Astrocyte (in vitro differentiated cells and primary cell): ENCODE measurements around the gene ZNF70. TPM values are rescaled to one million over a fixed set of nuclear protein-coding genes. Genes with fewer than 3 reads are reported as not detected.

Source experiments
- DNase-seq: peaks from one replicate; pipeline ENCODE4 v3.0.0-alpha.2; 2010; ENCODE audit warnings: low read depth
- FAIRE-seq: peaks from 2 replicates; lab custom pipeline; 2011; peaks lifted over from hg19 to GRCh38; lab: Jason Lieb, UNC
- H2AFZ ChIP-seq: 2 replicates; pipeline ENCODE4 v1.6.0; 2012; ENCODE audit warnings: low read depth, low read length, inconsistent platforms
- H3K27ac ChIP-seq: 2 replicates; pipeline ENCODE4 v1.5.1; 2011; ENCODE audit warnings: low read depth, low read length, inconsistent platforms
- H3K27me3 ChIP-seq: 2 replicates; pipeline ENCODE4 v1.6.0; 2011; ENCODE audit warnings: low read length, inconsistent platforms; ENCODE audit not compliant: insufficient read depth
- H3K36me3 ChIP-seq: 2 replicates; pipeline ENCODE4 v1.5.1; 2011; ENCODE audit warnings: low read length, inconsistent platforms; ENCODE audit not compliant: insufficient read depth
- H3K4me1 ChIP-seq: 2 replicates; pipeline ENCODE4 v1.5.1; 2011; ENCODE audit warnings: low read length, inconsistent platforms; ENCODE audit not compliant: insufficient read depth
- H3K4me2 ChIP-seq: 2 replicates; pipeline ENCODE4 v1.6.0; 2012; ENCODE audit warnings: low read length, inconsistent platforms
- H3K4me3 ChIP-seq: 2 replicates; pipeline ENCODE4 v1.5.1; 2011; ENCODE audit warnings: low read depth, mild to moderate bottlenecking, low read length, inconsistent platforms; ENCODE audit not compliant: insufficient read depth
- H3K79me2 ChIP-seq: 2 replicates; pipeline ENCODE4 v1.6.0; 2012; ENCODE audit warnings: mild to moderate bottlenecking, low read length, inconsistent platforms; ENCODE audit not compliant: insufficient read depth
- H3K9ac ChIP-seq: 2 replicates; pipeline ENCODE4 v1.6.0; 2012; ENCODE audit warnings: mild to moderate bottlenecking, low read length, inconsistent platforms
- H3K9me3 ChIP-seq: 2 replicates; pipeline ENCODE4 v1.5.1; 2012; ENCODE audit warnings: low read depth, mild to moderate bottlenecking, low read length, inconsistent platforms; ENCODE audit not compliant: insufficient read depth
- H4K20me1 ChIP-seq: 2 replicates; pipeline ENCODE4 v1.6.0; 2012; ENCODE audit warnings: low read length, inconsistent platforms; ENCODE audit not compliant: insufficient read depth
- H3K27ac Mint-ChIP-seq: one replicate; pipeline ENCODE4 v1.8.0; 2021; ENCODE audit warnings: mild to moderate bottlenecking, mixed read lengths; ENCODE audit not compliant: unreplicated experiment
- H3K27me3 Mint-ChIP-seq: one replicate; pipeline ENCODE4 v1.8.0; 2021; ENCODE audit warnings: low read depth, mixed read lengths; ENCODE audit not compliant: unreplicated experiment
- H3K36me3 Mint-ChIP-seq: one replicate; pipeline ENCODE4 v1.8.0; 2021; ENCODE audit warnings: low read depth, mixed read lengths; ENCODE audit not compliant: unreplicated experiment
- H3K4me1 Mint-ChIP-seq: one replicate; pipeline ENCODE4 v1.8.0; 2021; ENCODE audit warnings: low read depth, mixed read lengths; ENCODE audit not compliant: unreplicated experiment
- H3K4me3 Mint-ChIP-seq: one replicate; pipeline ENCODE4 v1.8.0; 2021; ENCODE audit warnings: mild to moderate bottlenecking, moderate library complexity, mixed read lengths; ENCODE audit not compliant: unreplicated experiment
- H3K9me3 Mint-ChIP-seq: one replicate; pipeline ENCODE4 v1.8.0; 2021; ENCODE audit warnings: mild to moderate bottlenecking, mixed read lengths; ENCODE audit not compliant: unreplicated experiment
- EZH2 ChIP-seq: IDR thresholded peaks from 2 replicates; pipeline ENCODE4 v1.6.1; 2012; ENCODE audit warnings: mild to moderate bottlenecking, low read length, inconsistent platforms; ENCODE audit not compliant: insufficient read depth
- total RNA-seq: library from RNA; stranded (reverse); gene quantifications from 2 replicates; pipeline ENCODE4 v1.2.1, GENCODE V29; 2021
- TF ChIP-seq, protein P1 (sequence below): IDR thresholded peaks from 2 replicates; pipeline ENCODE4 v1.5.1; 2011; ENCODE audit warnings: low read depth, mild to moderate bottlenecking, inconsistent platforms, low read length, moderate library complexity; ENCODE audit not compliant: insufficient read depth

ZNF70 gene
- total RNA-seq, 1 donor from 2014 or later: 8.8 TPM

DNA sequence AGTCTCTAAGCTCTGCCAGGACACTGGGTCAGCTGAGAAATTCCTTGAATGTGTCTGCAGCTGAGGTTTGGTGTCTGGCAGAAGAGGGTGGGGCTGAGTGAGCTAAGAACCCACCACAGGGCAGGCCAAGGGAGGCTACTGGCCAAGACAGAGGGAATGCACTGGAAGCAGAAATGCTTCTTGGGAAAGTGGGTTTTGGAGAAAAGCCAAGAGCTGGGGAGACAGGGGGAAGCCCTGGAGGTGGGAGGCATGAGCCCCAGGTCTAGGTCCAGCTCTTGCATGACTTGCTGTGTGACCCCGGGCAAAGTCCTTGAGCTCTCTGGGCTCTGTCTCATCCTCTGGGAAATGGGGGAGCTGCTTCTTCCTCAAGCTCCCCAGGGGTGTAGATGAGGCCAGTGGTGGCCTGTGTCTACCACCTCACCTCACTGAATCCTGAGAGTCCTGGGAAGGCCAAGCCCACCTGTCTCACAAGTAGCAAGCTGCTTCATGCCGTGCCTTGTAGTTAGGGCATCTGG, 24.1 kb upstream of the ZNF70 start:
- Histone ChIP-seq H3K4me3 (no peak overlapping the region), H3K4me1 (peaks cover 7% of the 10 kb centered on the region), H3K79me2 (no peaks in the 10 kb centered on the region), H3K9ac (no peak overlapping the region), H2AFZ (no peak overlapping the region), H3K36me3 (no peaks in the 10 kb centered on the region), H4K20me1 (peaks cover 3% of the 10 kb centered on the region), H3K27me3 (no peaks in the 10 kb centered on the region), H3K4me2 (no peak overlapping the region), H3K27ac (no peak overlapping the region), H3K9me3 (no peaks in the 10 kb centered on the region)
- Mint-ChIP-seq H3K36me3 (peaks cover 6% of the 10 kb centered on the region), H3K4me3 (peak overlapping the region; percentile 66), H3K27me3 (peaks cover 25% of the 10 kb centered on the region), H3K4me1 (peaks cover 18% of the 10 kb centered on the region), H3K27ac (peak overlapping the region; percentile 77), H3K9me3 (no peaks in the 10 kb centered on the region)
- FAIRE-seq (no peak), DNase-seq (peak; percentile 65)
- TF ChIP-seq EZH2: no peak
- TF ChIP-seq, protein P1, sequence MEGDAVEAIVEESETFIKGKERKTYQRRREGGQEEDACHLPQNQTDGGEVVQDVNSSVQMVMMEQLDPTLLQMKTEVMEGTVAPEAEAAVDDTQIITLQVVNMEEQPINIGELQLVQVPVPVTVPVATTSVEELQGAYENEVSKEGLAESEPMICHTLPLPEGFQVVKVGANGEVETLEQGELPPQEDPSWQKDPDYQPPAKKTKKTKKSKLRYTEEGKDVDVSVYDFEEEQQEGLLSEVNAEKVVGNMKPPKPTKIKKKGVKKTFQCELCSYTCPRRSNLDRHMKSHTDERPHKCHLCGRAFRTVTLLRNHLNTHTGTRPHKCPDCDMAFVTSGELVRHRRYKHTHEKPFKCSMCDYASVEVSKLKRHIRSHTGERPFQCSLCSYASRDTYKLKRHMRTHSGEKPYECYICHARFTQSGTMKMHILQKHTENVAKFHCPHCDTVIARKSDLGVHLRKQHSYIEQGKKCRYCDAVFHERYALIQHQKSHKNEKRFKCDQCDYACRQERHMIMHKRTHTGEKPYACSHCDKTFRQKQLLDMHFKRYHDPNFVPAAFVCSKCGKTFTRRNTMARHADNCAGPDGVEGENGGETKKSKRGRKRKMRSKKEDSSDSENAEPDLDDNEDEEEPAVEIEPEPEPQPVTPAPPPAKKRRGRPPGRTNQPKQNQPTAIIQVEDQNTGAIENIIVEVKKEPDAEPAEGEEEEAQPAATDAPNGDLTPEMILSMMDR: no peak

DNA sequence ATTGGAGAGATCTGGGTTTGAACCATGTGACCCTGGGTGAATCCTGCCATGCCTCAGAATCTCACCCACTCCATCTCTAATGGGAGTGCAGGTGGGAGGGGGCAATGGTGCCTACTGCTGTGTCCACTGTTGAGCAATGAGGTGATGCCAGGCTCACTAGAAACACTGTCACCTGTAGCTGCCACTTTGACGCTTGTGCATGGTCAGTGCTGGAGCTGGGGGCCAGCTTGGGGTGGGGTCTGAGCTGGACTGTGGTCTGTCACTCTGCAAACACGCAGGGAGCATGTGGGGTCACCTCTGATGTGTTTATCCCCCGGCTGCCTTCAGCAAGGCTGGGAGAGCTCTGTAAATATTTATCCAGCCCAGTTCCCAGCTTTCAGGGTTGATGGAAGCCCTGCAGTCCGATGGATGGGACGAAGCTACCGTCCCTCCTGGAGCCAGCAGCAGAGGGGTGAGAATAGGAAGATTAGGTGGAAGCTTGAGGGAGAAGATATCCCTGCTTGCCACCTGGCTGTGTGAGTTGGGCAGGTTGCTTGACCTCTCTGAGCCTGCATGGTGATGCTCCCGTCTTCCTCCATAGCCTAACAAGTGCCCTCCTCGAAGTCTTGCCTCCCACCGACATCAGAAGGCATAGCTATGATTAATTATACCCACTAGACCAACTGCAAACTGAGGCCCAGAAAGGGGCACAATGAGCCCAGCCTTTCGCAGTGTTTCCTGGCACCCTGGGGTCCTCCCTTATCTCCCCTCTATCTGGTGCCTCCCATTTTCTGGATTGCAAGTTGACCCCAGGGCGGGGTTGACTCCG, 23.4 kb upstream of the ZNF70 start:
- no peak overlapping the region for H3K27ac ChIP-seq

More for the DNA sequence above, 23.4 kb upstream of the ZNF70 start:
- no peaks in the 10 kb centered on the region for H3K9me3 ChIP-seq
- TF ChIP-seq, protein P1: no peak
- no peak for TF ChIP-seq EZH2
- Mint-ChIP-seq H3K27me3 (peaks cover 21% of the 10 kb centered on the region), H3K4me3 (peak overlapping the region; percentile 66), H3K4me1 (peaks cover 18% of the 10 kb centered on the region), H3K9me3 (no peaks in the 10 kb centered on the region), H3K27ac (peak overlapping the region; percentile 77), H3K36me3 (no peaks in the 10 kb centered on the region)
- H3K79me2 ChIP-seq: no peaks in the 10 kb centered on the region
- H4K20me1 ChIP-seq: peaks cover 3% of the 10 kb centered on the region
- no peaks in the 10 kb centered on the region for H3K36me3 ChIP-seq
- H2AFZ ChIP-seq: no peak overlapping the region
- FAIRE-seq (no peak), DNase-seq (no peak)
- no peaks in the 10 kb centered on the region for H3K27me3 ChIP-seq
- H3K9ac ChIP-seq: no peak overlapping the region
- no peak overlapping the region for H3K4me3 ChIP-seq
- H3K4me1 ChIP-seq: peaks cover 7% of the 10 kb centered on the region
- H3K4me2 ChIP-seq: no peak overlapping the region
